NCI-H2196 (cell line): Measurements from ENCODE around the gene ARSB.

Experiments used
- DNase-seq: peaks from one replicate; lab custom pipeline; 2025; ENCODE audit not compliant: unreplicated experiment; lab: John Stamatoyannopoulos, UW

ARSB gene

GRCh38 chr5:78985116-78985724 is at the start of gene ARSB:
ARSB (minus strand) TSS chr5:78985310; CDS start chr5:78985248, 62 bp downstream.
- DNase-seq, result peak; percentile 14

- no peak for DNase-seq
These were observed 47.7 kb upstream of the ARSB start for GRCh38 chr5:79032782-79033181.

- no peak for DNase-seq
These were observed 47.1 kb upstream of the ARSB start for GRCh38 chr5:79032031-79032695.

GRCh38 chr5:79031485-79031867 is 46.4 kb upstream of the ARSB start:
- no peak for DNase-seq

- DNase-seq, result no peak
These were observed 45.8 kb upstream of the ARSB start for GRCh38 chr5:79030663-79031484.

- peak; percentile 41 for DNase-seq
These were observed 40.0 kb upstream of the ARSB start for GRCh38 chr5:79025054-79025472.

- no peak for DNase-seq
These were observed 38.8 kb upstream of the ARSB start for GRCh38 chr5:79023947-79024346.

GRCh38 chr5:79023348-79023747 is 38.2 kb upstream of the ARSB start:
- DNase-seq, result no peak

- no peak for DNase-seq
These were observed 37.7 kb upstream of the ARSB start for GRCh38 chr5:79022771-79023170.

GRCh38 chr5:79021753-79022152 is 36.6 kb upstream of the ARSB start:
- DNase-seq, result no peak

GRCh38 chr5:79020861-79021561 is 35.9 kb upstream of the ARSB start:
- DNase-seq, result peak; percentile 1

GRCh38 chr5:79014631-79015030 is 29.5 kb upstream of the ARSB start:
- DNase-seq, result no peak

GRCh38 chr5:79011869-79012268 is 26.8 kb upstream of the ARSB start:
- no peak for DNase-seq

- DNase-seq, result no peak
These were observed 26.2 kb upstream of the ARSB start for GRCh38 chr5:79011219-79011836.

GRCh38 chr5:79008362-79008761 is 23.3 kb upstream of the ARSB start:
- no peak for DNase-seq

- DNase-seq, result no peak
These were observed 22.8 kb upstream of the ARSB start for GRCh38 chr5:79007872-79008271.

GRCh38 chr5:79005936-79006631 is 21.0 kb upstream of the ARSB start:
- no peak for DNase-seq

GRCh38 chr5:79005151-79005550 is 20.0 kb upstream of the ARSB start:
- no peak for DNase-seq

- DNase-seq, result no peak
These were observed 17.3 kb upstream of the ARSB start for GRCh38 chr5:79002374-79002773.

- no peak for DNase-seq
These were observed 16.4 kb upstream of the ARSB start for GRCh38 chr5:79001471-79001870.
